Measurements from ENCODE around the gene UVRAG. TPM values are rescaled to one million over a fixed set of nuclear protein-coding genes. Genes with fewer than 3 reads are reported as not detected.
"Not testable (repeated sequence)": the region's sequence is repeated elsewhere in the genome, so short reads cannot be mapped to it uniquely, and the experiment has no call there.

The UVRAG gene
- total RNA-seq, 2 experiments from 2014 or later = 15.9 to 18.3 TPM

DNA sequence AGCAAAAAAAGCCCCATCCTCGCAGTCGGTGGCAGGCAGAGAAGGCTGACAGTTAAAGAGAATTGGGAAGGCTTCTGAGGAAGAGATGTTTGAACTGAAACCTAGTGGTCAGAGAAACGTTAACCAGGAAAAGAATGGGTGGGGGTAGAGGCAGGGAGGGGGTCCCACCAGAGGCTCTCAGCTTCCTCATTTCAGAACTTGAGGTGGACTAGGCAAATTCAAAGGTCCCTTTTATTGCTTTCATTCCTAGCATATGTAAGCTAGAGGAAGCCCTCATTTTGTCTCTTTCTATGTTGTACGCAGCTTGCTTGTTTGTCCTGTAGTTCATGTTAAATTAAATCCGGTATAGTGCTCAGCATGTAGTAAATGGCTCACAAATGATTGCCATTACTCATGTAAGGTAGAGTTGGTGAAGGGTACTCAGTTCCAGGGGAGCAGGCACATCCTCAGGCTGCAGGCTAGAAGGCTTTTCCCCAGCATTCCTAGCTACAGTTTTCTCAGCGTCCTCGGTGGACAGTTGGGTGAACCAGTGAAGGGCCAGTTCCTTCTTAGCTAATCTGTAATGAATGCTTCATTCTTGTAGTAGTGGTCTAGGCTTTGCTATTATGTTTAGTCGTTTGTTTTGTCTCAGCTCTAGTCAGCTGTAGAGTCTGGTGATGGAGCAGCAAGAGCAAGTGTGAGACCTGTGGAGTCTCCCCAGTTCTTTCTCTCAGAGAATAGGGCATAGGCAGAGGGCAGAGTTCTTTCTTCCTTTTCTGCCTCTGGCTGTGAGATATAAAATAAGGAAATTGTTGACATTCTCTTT, 58.6 kb downstream of the UVRAG start:
- DNase-seq = no peak
- no peak overlapping the region for H3K27ac Mint-ChIP-seq
- no peaks in the 10 kb centered on the region for H3K27me3 Mint-ChIP-seq (ENCODE audit: low read depth)
- no peaks in the 10 kb centered on the region for H3K9me3 Mint-ChIP-seq
- intact Hi-C loops (cut with micrococcal nuclease) = no loop called here
- H3K36me3 Mint-ChIP-seq (ENCODE audit: low read depth) = no peaks in the 10 kb centered on the region
- H3K4me1 Mint-ChIP-seq (ENCODE audit: low read depth) = peaks cover 21% of the 10 kb centered on the region
- H3K4me3 Mint-ChIP-seq = no peak overlapping the region
- CTCF ChIA-PET = interaction anchor here (0.7 to 1.2 kb wide), 6 partner anchors 9 to 260 kb away, joined by 3 to 8 read pairs (median 4); no protein-coding TSS in a partner anchor

DNA sequence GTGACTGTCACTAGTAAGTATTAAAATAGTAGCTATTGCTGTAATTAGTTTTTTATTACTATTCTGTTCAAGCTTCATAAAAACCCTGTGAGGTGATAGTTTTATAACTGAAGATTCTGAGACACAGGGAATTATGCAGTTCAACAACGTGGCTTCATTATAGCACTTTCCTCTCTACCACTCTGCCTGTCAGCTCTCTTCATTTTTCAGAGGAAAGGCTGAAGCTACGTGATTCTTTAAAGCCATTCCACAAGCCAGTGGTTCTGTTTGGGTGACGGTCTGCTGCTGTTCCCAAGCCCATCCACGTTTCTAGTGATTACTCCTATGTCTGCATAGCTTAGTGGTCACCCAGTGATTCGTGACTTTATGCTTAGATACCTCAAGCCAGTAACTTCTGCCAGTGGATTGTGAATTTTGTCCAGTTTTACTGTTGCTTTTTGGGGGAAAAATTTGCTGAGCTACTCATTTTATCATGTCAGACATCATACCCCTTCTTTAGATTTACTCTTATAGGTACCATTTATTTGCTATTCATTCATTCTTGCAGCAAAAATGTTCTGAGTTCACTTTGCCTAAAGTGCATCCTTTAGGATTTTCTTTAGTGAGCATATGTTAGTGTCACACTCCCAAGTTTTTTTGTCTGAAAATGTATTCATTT, 59.8 kb downstream of the UVRAG start:
- no peak for DNase-seq
- H3K27me3 Mint-ChIP-seq (ENCODE audit: low read depth) = no peaks in the 10 kb centered on the region
- H3K9me3 Mint-ChIP-seq = no peaks in the 10 kb centered on the region
- H3K4me3 Mint-ChIP-seq = no peak overlapping the region
- intact Hi-C loops (cut with micrococcal nuclease) = no loop called here
- CTCF ChIA-PET = no interaction called here
- peaks cover 17% of the 10 kb centered on the region for H3K4me1 Mint-ChIP-seq (ENCODE audit: low read depth)
- peaks cover 2% of the 10 kb centered on the region for H3K36me3 Mint-ChIP-seq (ENCODE audit: low read depth)
- no peak overlapping the region for H3K27ac Mint-ChIP-seq

DNA sequence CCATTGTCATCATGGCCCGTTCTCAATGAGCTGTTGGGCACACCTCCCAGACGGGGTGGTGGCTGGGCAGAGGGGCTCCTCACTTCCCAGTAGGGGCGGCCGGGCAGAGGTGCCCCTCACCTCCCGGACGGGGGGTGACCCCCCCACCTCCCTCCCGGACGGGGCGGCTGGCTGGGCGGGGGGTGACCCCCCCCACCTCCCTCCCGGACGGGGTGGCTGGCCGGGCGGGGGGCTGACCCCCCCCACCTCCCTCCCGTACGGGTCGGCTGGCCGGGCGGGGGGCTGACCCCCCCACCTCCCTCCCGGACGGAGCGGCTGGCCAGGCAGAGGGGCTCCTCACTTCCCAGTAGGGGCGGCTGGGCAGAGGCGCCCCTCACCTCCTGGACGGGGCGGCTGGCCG, 62.3 kb downstream of the UVRAG start:
- H3K27me3 Mint-ChIP-seq (ENCODE audit: low read depth); H3K36me3 Mint-ChIP-seq (ENCODE audit: low read depth); intact Hi-C loops (cut with micrococcal nuclease); DNase-seq; H3K27ac Mint-ChIP-seq; H3K4me3 Mint-ChIP-seq; CTCF ChIA-PET; H3K9me3 Mint-ChIP-seq: not testable (repeated sequence)
- peaks cover 17% of the 10 kb centered on the region for H3K4me1 Mint-ChIP-seq (ENCODE audit: low read depth)

DNA sequence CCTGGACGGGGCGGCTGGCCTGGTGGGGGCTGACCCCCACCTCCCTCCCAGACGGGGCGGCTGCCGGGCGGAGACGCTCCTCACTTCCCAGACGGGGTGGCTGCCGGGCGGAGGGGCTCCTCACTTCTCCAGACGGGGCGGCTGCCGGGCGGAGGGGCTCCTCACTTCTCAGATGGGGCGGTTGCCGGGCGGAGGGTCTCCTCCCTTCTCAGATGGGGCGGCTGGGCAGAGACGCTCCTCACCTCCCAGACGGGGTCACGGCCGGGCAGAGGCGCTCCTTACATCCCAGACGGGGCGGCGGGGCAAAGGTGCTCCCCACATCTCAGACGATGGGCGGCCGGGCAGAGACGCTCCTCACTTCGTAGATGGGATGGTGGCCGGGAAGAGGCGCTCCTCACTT, 62.9 kb downstream of the UVRAG start:
- DNase-seq; H3K9me3 Mint-ChIP-seq; CTCF ChIA-PET; H3K4me3 Mint-ChIP-seq; H3K27ac Mint-ChIP-seq; H3K27me3 Mint-ChIP-seq (ENCODE audit: low read depth); H3K36me3 Mint-ChIP-seq (ENCODE audit: low read depth); intact Hi-C loops (cut with micrococcal nuclease): not testable (repeated sequence)
- H3K4me1 Mint-ChIP-seq (ENCODE audit: low read depth) = peaks cover 12% of the 10 kb centered on the region

DNA sequence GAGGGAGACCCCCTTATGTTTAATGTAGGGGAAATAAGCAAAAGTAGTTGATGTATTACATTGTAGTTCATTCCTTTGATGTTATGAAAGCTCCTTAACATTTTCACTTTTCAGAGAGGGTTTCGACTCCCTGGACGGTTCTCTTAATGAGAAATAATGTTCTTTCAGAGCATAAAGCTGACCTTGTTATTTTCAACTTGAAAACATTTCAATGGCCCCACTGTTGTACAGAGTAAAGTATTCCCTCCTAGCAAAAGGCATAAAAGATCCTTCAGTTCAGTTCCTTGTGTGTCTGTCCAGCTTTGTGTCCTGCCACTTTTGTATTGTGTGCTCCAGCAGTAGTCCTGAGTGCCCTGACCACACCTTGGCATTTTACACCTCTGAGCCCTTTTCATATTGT, 63.9 kb downstream of the UVRAG start:
- Mint-ChIP-seq H3K36me3 (ENCODE audit: low read depth) (peaks cover 8% of the 10 kb centered on the region), H3K27ac (no peak overlapping the region), H3K9me3 (no peaks in the 10 kb centered on the region), H3K4me1 (ENCODE audit: low read depth) (peaks cover 3% of the 10 kb centered on the region), H3K4me3 (no peak overlapping the region), H3K27me3 (ENCODE audit: low read depth) (no peaks in the 10 kb centered on the region)
- DNase-seq = no peak
- intact Hi-C loops (cut with micrococcal nuclease) = no loop called here
- CTCF ChIA-PET = no interaction called here

DNA sequence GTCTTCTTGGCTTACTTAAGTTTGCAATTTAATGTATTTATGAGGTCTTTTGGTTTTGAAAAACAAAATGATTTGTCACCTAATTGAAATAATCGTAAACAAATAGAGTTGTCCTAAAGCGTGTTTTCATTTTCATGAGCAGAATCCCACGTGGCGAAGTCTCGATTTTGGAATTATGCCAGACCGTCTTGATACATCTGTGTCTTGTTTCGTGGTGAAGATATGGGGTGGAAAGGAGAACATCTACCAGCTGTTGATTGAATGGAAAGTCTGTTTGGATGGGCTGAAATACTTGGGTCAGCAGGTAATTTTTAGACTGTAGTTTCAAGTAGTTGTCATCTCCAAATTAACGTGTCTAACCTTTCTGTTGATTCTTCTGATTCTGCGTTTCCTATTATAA, 64.7 kb downstream of the UVRAG start:
- no peak for DNase-seq
- CTCF ChIA-PET = interaction anchor here (1.2 to 1.6 kb wide), 2 partner anchors 10 to 12 kb away, joined by 4 to 5 read pairs; no protein-coding TSS in a partner anchor
- Mint-ChIP-seq H3K4me1 (ENCODE audit: low read depth) (peaks cover 4% of the 10 kb centered on the region), H3K9me3 (no peaks in the 10 kb centered on the region), H3K27ac (no peak overlapping the region), H3K36me3 (ENCODE audit: low read depth) (peaks cover 8% of the 10 kb centered on the region), H3K4me3 (no peak overlapping the region), H3K27me3 (ENCODE audit: low read depth) (no peaks in the 10 kb centered on the region)
- intact Hi-C loops (cut with micrococcal nuclease) = no loop called here

DNA sequence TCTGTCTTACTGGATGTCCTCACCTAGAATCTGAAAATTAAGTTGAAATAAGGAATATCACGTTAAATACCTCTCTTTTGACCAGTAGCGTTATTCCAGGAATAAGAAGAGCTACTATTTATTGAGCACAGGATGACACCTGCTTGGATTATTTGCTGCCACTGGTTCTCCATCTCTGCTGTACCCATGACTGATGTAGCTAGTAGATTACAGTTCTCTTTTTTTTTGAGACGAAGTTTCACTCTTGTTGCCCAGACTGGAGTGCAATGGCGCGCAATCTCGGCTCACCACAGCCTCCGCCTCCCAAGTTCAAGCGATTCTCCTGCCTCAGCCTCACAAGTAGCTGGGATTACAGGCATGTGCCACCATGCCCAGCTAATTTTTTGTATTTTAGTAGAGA, 65.3 kb downstream of the UVRAG start:
- intact Hi-C loops (cut with micrococcal nuclease); H3K27me3 Mint-ChIP-seq (ENCODE audit: low read depth); H3K27ac Mint-ChIP-seq; H3K4me3 Mint-ChIP-seq; H3K4me1 Mint-ChIP-seq (ENCODE audit: low read depth); H3K36me3 Mint-ChIP-seq (ENCODE audit: low read depth); H3K9me3 Mint-ChIP-seq; DNase-seq: not testable (repeated sequence)
- CTCF ChIA-PET = interaction anchor here (0.8 to 1.6 kb wide), 4 partner anchors 10 to 272 kb away, joined by 3 to 5 read pairs (median 4); no protein-coding TSS in a partner anchor

DNA sequence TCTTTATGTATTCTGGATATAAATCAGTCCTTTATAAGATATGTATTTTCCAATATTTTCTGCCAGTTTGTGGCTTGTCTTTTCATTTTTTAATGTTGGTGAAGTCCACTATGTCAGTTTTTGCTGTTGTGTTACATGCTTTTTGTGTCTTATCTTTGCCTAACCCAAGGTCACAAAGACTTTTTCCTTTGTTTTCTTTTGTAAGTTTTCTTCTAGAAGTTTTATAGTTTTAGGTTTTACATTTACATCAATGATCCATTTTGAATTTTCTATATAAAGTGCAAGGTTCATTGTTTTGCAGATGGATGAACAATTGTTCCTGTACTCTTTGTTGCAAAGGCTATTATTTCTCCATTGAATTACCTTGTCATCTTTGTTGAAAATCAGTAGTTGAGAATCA, 69.3 kb downstream of the UVRAG start:
- H3K4me1 Mint-ChIP-seq (ENCODE audit: low read depth) = peaks cover 4% of the 10 kb centered on the region
- intact Hi-C loops (cut with micrococcal nuclease) = no loop called here
- no peak overlapping the region for H3K4me3 Mint-ChIP-seq
- no peak for DNase-seq
- no peaks in the 10 kb centered on the region for H3K9me3 Mint-ChIP-seq
- peaks cover 10% of the 10 kb centered on the region for H3K36me3 Mint-ChIP-seq (ENCODE audit: low read depth)
- CTCF ChIA-PET = interaction anchor here (1.2 kb wide), 1 partner anchor 16 kb away, joined by 3 read pairs; no protein-coding TSS in a partner anchor
- H3K27ac Mint-ChIP-seq = no peak overlapping the region
- H3K27me3 Mint-ChIP-seq (ENCODE audit: low read depth) = no peaks in the 10 kb centered on the region

DNA sequence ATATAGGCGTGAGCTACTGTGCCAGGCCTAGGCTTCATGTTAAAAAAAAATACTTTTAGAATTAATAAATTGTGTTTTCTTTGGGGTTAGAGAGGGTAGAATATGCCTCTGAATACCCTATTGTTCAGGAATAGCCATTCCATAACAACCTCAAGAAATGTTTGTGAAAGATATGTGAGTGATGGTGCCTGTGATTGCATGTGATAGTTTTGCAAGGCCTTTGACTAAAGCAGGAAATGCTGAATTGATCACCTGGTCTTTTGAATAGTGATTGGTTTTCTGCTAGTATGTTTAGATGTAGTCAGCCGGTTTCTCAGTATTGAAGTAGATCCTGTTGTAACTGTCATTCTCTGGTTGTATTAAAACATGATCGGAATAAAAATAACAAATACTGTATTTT, 73.4 kb downstream of the UVRAG start:
- DNase-seq = no peak
- Mint-ChIP-seq H3K27ac (no peak overlapping the region), H3K9me3 (no peaks in the 10 kb centered on the region), H3K27me3 (ENCODE audit: low read depth) (no peaks in the 10 kb centered on the region), H3K36me3 (ENCODE audit: low read depth) (peaks cover 17% of the 10 kb centered on the region), H3K4me1 (ENCODE audit: low read depth) (peaks cover 22% of the 10 kb centered on the region), H3K4me3 (no peak overlapping the region)
- intact Hi-C loops (cut with micrococcal nuclease) = no loop called here
- CTCF ChIA-PET = no interaction called here

DNA sequence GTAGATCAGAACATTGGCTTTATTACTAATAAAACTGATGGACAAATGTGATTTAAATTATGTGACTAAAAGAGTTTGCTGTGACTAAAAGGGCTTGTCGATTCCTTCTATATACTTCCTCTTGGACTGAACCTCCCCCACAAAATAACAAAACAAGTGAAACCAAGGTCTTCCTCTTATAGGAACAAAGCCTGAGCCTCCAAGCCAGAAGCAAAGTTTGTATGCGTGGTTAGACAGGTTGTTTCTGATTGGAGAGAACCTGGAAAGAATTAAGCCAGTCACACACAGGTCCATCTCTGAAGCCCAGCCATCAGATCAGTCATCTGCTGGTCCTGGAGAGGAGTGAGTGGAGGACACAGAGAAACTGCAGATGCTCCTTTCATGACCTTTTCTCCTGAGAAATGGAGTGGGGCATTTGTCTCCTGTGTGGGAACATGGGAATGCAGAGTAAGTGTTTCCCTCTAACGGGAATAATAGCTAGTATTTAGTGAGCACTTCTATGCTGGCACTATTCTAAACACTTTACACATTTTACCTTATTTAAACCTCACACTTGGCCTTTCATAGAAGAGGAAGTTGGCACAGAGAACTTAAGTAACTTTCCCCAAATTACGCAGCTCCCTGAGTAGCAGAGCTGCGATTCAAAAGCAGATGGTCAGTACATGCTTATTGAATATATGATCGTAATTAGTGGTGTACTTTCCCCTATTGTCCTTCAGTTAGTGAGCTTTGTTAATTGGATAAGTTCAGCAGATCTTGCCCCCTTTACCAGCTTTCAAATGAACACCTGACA, 77.1 kb downstream of the UVRAG start:
- CTCF ChIA-PET = interaction anchor here (1.0 to 8.4 kb wide), 3 partner anchors 89 to 260 kb away, joined by 3 to 82 read pairs (median 3); no protein-coding TSS in a partner anchor
- intact Hi-C loops (cut with micrococcal nuclease) = loop anchor here (5.0 to 10.0 kb wide), 2 partner anchors 480 to 553 kb away; partner anchors contain the start of gene EMSY
- Mint-ChIP-seq H3K4me1 (ENCODE audit: low read depth) (peaks cover 31% of the 10 kb centered on the region), H3K27ac (no peak overlapping the region), H3K4me3 (no peak overlapping the region), H3K9me3 (no peaks in the 10 kb centered on the region), H3K27me3 (ENCODE audit: low read depth) (no peaks in the 10 kb centered on the region), H3K36me3 (ENCODE audit: low read depth) (peaks cover 16% of the 10 kb centered on the region)
- DNase-seq = no peak

DNA sequence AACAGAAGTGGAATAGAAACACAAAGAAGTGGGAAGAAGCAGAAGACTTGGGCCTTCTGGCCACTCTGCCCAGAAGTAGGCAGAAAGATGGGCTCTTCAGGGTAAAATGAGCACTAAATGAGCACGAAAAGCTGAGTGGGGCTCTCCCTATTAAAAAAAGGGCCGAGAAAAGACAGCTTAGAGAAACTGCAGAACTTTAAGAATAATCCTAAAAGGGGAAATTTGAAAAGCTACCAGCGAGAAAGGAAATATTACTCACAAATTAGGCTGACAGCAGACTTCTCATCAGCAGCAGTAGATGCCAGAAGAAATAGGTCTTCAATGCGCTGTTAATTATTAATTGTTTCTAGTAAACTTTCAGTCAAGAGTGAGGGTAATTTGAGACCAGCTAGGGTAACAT, 78.2 kb downstream of the UVRAG start:
- no peaks in the 10 kb centered on the region for H3K9me3 Mint-ChIP-seq
- no peak overlapping the region for H3K4me3 Mint-ChIP-seq
- peaks cover 16% of the 10 kb centered on the region for H3K36me3 Mint-ChIP-seq (ENCODE audit: low read depth)
- H3K27me3 Mint-ChIP-seq (ENCODE audit: low read depth) = no peaks in the 10 kb centered on the region
- CTCF ChIA-PET = interaction anchor here (0.6 to 8.4 kb wide), 5 partner anchors 147 to 548 kb away, joined by 3 to 82 read pairs (median 3); no protein-coding TSS in a partner anchor
- intact Hi-C loops (cut with micrococcal nuclease) = loop anchor here (1.0 to 10.0 kb wide), 3 partner anchors 15 to 552 kb away; partner anchors contain the start of gene EMSY
- peak; percentile 44 for DNase-seq
- H3K4me1 Mint-ChIP-seq (ENCODE audit: low read depth) = peaks cover 31% of the 10 kb centered on the region
- peak overlapping the region; percentile 10 for H3K27ac Mint-ChIP-seq

DNA sequence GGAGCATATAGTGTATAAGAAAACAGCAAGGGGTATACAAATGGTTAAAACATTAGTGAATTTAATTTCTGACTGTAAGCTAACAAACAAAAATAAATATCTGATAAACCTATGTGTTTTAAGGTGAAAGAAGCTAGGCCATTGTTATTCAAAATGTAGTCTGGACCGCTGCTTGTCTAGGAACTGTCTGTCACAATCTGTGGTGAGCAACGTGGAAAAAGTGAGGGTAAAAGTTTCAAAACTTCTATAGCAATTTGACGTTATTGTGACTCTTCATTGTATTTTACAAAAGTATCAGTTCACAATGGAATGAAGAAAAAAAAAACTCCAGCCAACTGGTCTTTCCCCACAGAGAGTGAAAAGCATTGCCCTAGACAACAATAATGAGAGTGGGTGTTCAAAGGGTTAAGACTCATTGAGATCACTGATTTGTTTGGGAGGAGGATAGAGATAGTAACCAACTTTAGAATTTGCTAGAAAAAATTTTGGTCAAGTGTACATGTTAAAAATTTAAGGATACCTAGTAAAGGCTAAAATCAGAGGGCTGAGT, 79.1 kb downstream of the UVRAG start:
- peak overlapping the region; percentile 59 for H3K27ac Mint-ChIP-seq
- H3K4me3 Mint-ChIP-seq = no peak overlapping the region
- DNase-seq = peak; percentile 56
- H3K27me3 Mint-ChIP-seq (ENCODE audit: low read depth) = no peaks in the 10 kb centered on the region
- CTCF ChIA-PET = interaction anchor here (8.4 kb wide), 1 partner anchor 258 kb away, joined by 82 read pairs; no protein-coding TSS in a partner anchor
- H3K4me1 Mint-ChIP-seq (ENCODE audit: low read depth) = peaks cover 31% of the 10 kb centered on the region
- H3K9me3 Mint-ChIP-seq = no peaks in the 10 kb centered on the region
- intact Hi-C loops (cut with micrococcal nuclease) = loop anchor here (5.0 to 10.0 kb wide), 2 partner anchors 478 to 551 kb away; partner anchors contain the start of gene EMSY
- H3K36me3 Mint-ChIP-seq (ENCODE audit: low read depth) = peaks cover 14% of the 10 kb centered on the region

Data from activated naive CD4-positive, alpha-beta T cell treated with anti-CD3 and anti-CD28 coated beads for 36 hours (primary cell).